CD4-positive, alpha-beta T cell (primary cell): ENCODE measurements around the gene EDRF1. TPM values are rescaled to one million over a fixed set of nuclear protein-coding genes. Genes with fewer than 3 reads are reported as not detected.

Experiments used
- ATAC-seq: fragments of 200-7000 bp; cut with Tn5 transposase; one replicate; pipeline ENCODE4 v1.10.0; 2022; ENCODE audit warnings: mild to moderate bottlenecking; ENCODE audit not compliant: poor library complexity
- CTCF ChIA-PET: fragments of 350-600 bp; sonication (Branson Sonifier 250); formaldehyde crosslinking; loops from one replicate; lab custom pipeline; 2021; ENCODE audit warnings: antibody characterized with exemption, inconsistent platforms; lab: Charles Lee
- POLR2A ChIA-PET: fragments of 350-600 bp; sonication (Branson Sonifier 250); formaldehyde crosslinking; loops from one replicate; lab custom pipeline; 2021; ENCODE audit warnings: antibody characterized with exemption, inconsistent platforms; lab: Charles Lee
- DNase-seq, 14 experiments: peaks; one replicate each; pipeline ENCODE4 v3.0.0-alpha.2; 2013 to 2020; ENCODE audit warnings: mixed read lengths in 2 of 14
- H3K27ac ChIP-seq, 2 donors: one replicate each; pipeline versions ENCODE4 v1.5.1 to v1.7.0; 2013; ENCODE audit warnings: low read length in 2 of 2, low read depth in 1 of 2, mild to moderate bottlenecking in 1 of 2
- H3K27me3 ChIP-seq, 2 experiments: 1 replicate in 1 of 2; 2 replicates in 1 of 2; pipeline versions ENCODE4 v1.6.1 to v1.7.0; 2013; ENCODE audit warnings: low read length in 2 of 2, control low read depth in 1 of 2, mild to moderate bottlenecking in 1 of 2, moderate library complexity in 1 of 2; ENCODE audit not compliant: insufficient read depth in 2 of 2, control insufficient read depth in 1 of 2
- H3K36me3 ChIP-seq: one replicate; pipeline ENCODE4 v1.6.1; 2013; ENCODE audit warnings: low read length, control low read depth; ENCODE audit not compliant: insufficient read depth
- H3K4me1 ChIP-seq: one replicate; pipeline ENCODE4 v1.6.1; 2013; ENCODE audit warnings: low read length, control low read depth; ENCODE audit not compliant: insufficient read depth
- H3K4me3 ChIP-seq: one replicate; pipeline ENCODE4 v1.5.1; 2013; ENCODE audit warnings: mild to moderate bottlenecking, low read length, moderate library complexity
- H3K9me3 ChIP-seq, 2 experiments: 1 replicate in 1 of 2; 2 replicates in 1 of 2; pipeline versions ENCODE4 v1.6.1 to v1.7.0; 2013; ENCODE audit warnings: low read length in 2 of 2, mild to moderate bottlenecking in 2 of 2, control low read depth in 1 of 2, moderate library complexity in 1 of 2; ENCODE audit not compliant: control insufficient read depth in 1 of 2, insufficient read depth in 1 of 2
- H3K27ac Mint-ChIP-seq: one replicate; pipeline ENCODE4 v1.8.0; 2020; ENCODE audit warnings: mixed read lengths
- H3K27me3 Mint-ChIP-seq: one replicate; pipeline ENCODE4 v1.8.0; 2021; ENCODE audit warnings: mixed read lengths
- H3K36me3 Mint-ChIP-seq: one replicate; pipeline ENCODE4 v1.8.0; 2021; ENCODE audit warnings: low read depth, mixed read lengths
- H3K4me1 Mint-ChIP-seq: one replicate; pipeline ENCODE4 v1.8.0; 2021; ENCODE audit warnings: low read depth, mixed read lengths
- H3K4me3 Mint-ChIP-seq: one replicate; pipeline ENCODE4 v1.8.0; 2020; ENCODE audit warnings: mild to moderate bottlenecking, mixed read lengths
- H3K9me3 Mint-ChIP-seq: one replicate; pipeline ENCODE4 v1.8.0; 2020; ENCODE audit warnings: mixed read lengths
- CTCF ChIP-seq: fragments of 200-600 bp; IDR thresholded peaks from one replicate; pipeline ENCODE4 v1.8.0; 2022; ENCODE audit warnings: antibody characterized with exemption, mild to moderate bottlenecking
- intact Hi-C, 2 experiments: fragments of 100-400 bp; cut with DNase I in 1 of 2; cut with micrococcal nuclease in 1 of 2; formaldehyde crosslinking; loops; one replicate each; pipeline versions ENCODE4 v1.15.1 to v1.9.0; 2023 to 2025; cut with DNase I, micrococcal nuclease
- total RNA-seq, 174 experiments: library from RNA in 2 of 174; stranded (reverse) in 2 of 174; gene quantifications; one replicate each; pipeline ENCODE4 v1.2.3 and lab custom pipeline; 2021 to 2026

The EDRF1 gene
- total RNA-seq, 2 experiments from 2014 or later = 39.0 to 39.8 TPM

GRCh38 chr10:125797424-125797823 is 77.9 kb downstream of the EDRF1 start:
- ChIA-PET POLR2A (no interaction called here), CTCF (no interaction called here)
- DNase-seq = no peak
- H3K27me3 Mint-ChIP-seq = no peaks in the 10 kb centered on the region
- H3K4me1 Mint-ChIP-seq = no peaks in the 10 kb centered on the region
- H3K36me3 Mint-ChIP-seq = peaks cover 74% of the 10 kb centered on the region
- TF ChIP-seq CTCF = no peak
- no peak for ATAC-seq
- intact Hi-C loops = no loop called here
- H3K9me3 Mint-ChIP-seq = no peaks in the 10 kb centered on the region
- H3K9me3 ChIP-seq = no peaks in the 10 kb centered on the region
- no peak overlapping the region for H3K27ac Mint-ChIP-seq
- H3K36me3 ChIP-seq = peaks cover 54% of the 10 kb centered on the region
- H3K4me3 Mint-ChIP-seq = no peak overlapping the region
- H3K4me3 ChIP-seq = no peak overlapping the region
- no peaks in the 10 kb centered on the region for H3K4me1 ChIP-seq
- no peaks in the 10 kb centered on the region for H3K27me3 ChIP-seq
- H3K27ac ChIP-seq = no peak overlapping the region

DNA sequence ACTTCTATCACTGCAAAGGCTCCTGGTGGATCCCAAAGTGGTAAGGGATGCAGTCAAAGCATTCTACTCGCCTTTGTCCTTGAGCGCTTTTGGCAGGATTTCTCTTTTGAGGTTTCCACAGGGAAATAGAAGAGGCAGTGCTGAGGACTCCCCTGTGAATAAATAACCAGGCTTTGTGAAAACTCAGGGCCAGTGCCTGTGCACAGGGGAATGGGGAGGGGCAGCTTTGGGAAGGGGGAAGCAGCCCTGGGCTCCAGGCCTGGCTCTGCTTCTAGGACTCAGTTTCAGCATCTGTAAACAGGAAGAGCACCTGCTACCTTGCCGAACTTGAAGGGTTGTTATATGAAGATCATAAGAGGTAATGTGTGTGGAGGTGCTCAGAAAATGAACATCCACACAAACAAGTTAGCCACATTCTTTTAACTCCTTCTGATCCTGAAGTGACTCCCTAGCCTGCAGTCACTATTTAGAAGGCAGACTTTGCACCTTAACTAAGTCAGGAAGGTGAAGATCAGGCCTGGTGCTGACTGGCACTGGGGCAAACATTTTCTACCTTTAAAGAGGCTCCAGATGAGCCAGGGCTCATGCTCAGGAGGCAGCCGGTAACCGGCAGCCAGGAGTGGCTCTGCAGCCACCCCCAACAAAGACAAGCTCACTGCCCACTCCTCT is 78.6 kb downstream of the EDRF1 start:
- peaks cover 49% of the 10 kb centered on the region for H3K36me3 ChIP-seq
- intact Hi-C loops = no loop called here
- peaks cover 73% of the 10 kb centered on the region for H3K36me3 Mint-ChIP-seq
- CTCF ChIA-PET = no interaction called here
- H3K9me3 ChIP-seq = no peaks in the 10 kb centered on the region
- no peaks in the 10 kb centered on the region for H3K4me1 ChIP-seq
- H3K4me3 ChIP-seq = no peak overlapping the region
- H3K27ac ChIP-seq = no peak overlapping the region
- TF ChIP-seq CTCF = no peak
- H3K27ac Mint-ChIP-seq = no peak overlapping the region
- POLR2A ChIA-PET = no interaction called here
- H3K9me3 Mint-ChIP-seq = no peaks in the 10 kb centered on the region
- no peaks in the 10 kb centered on the region for H3K27me3 ChIP-seq
- no peak for DNase-seq
- no peak overlapping the region for H3K4me3 Mint-ChIP-seq
- no peak for ATAC-seq
- H3K4me1 Mint-ChIP-seq = no peaks in the 10 kb centered on the region
- H3K27me3 Mint-ChIP-seq = no peaks in the 10 kb centered on the region

GRCh38 chr10:125799451-125800182 is 80.1 kb downstream of the EDRF1 start:
- Histone ChIP-seq H3K27me3 (no peaks in the 10 kb centered on the region), H3K4me3 (no peak overlapping the region), H3K4me1 (no peaks in the 10 kb centered on the region), H3K36me3 (peaks cover 44% of the 10 kb centered on the region), H3K27ac (no peak overlapping the region), H3K9me3 (no peaks in the 10 kb centered on the region)
- Mint-ChIP-seq H3K27ac (no peak overlapping the region), H3K36me3 (peaks cover 67% of the 10 kb centered on the region), H3K9me3 (no peaks in the 10 kb centered on the region), H3K4me3 (no peak overlapping the region), H3K27me3 (no peaks in the 10 kb centered on the region), H3K4me1 (no peaks in the 10 kb centered on the region)
- CTCF ChIA-PET = no interaction called here
- DNase-seq = no peak
- POLR2A ChIA-PET = no interaction called here
- intact Hi-C loops = no loop called here
- no peak for ATAC-seq
- TF ChIP-seq CTCF = no peak
